8988T (cell line): Measurements from ENCODE around the gene SERPINA1.
"Not testable (repeated sequence)": the region's sequence is repeated elsewhere in the genome, so short reads cannot be mapped to it uniquely, and the experiment has no call there.

ENCODE experiments used
- DNase-seq: peaks from one replicate; pipeline ENCODE4 v3.0.0; 2011

SERPINA1 gene

GRCh38 chr14:94368956-94369355 is 19.4 kb downstream of the SERPINA1 start:
- DNase-seq: no peak

- no peak for DNase-seq
Measured at GRCh38 chr14:94368243-94368590, 20.2 kb downstream of the SERPINA1 start.

- DNase-seq: no peak
Measured at GRCh38 chr14:94367347-94368242, 20.8 kb downstream of the SERPINA1 start.

GRCh38 chr14:94366146-94366915 is 22.1 kb downstream of the SERPINA1 start, which contains the start of gene SERPINA2:
TSS of gene SERPINA2 (minus strand) at chr14:94366698.
- DNase-seq: no peak

- DNase-seq: no peak
Measured at GRCh38 chr14:94365624-94366023, 22.8 kb downstream of the SERPINA1 start.

GRCh38 chr14:94364964-94365363 is 23.4 kb downstream of the SERPINA1 start:
- no peak for DNase-seq

GRCh38 chr14:94364037-94364436 is 24.4 kb downstream of the SERPINA1 start:
- DNase-seq: no peak

- no peak for DNase-seq
Measured at GRCh38 chr14:94363151-94363624, 25.2 kb downstream of the SERPINA1 start.

GRCh38 chr14:94362614-94363133 is 25.7 kb downstream of the SERPINA1 start:
- DNase-seq: no peak

GRCh38 chr14:94361682-94362081 is 26.7 kb downstream of the SERPINA1 start:
- no peak for DNase-seq

- DNase-seq: no peak
Measured at GRCh38 chr14:94360945-94361565, 27.3 kb downstream of the SERPINA1 start.

- no peak for DNase-seq
Measured at GRCh38 chr14:94357166-94357565, 31.2 kb downstream of the SERPINA1 start.

- no peak for DNase-seq
Measured at GRCh38 chr14:94356379-94357056, 31.9 kb downstream of the SERPINA1 start.

- DNase-seq: no peak
Measured at GRCh38 chr14:94355191-94355794, 33.1 kb downstream of the SERPINA1 start.

GRCh38 chr14:94354638-94355185 is 33.7 kb downstream of the SERPINA1 start:
- no peak for DNase-seq

GRCh38 chr14:94354190-94354589 is 34.2 kb downstream of the SERPINA1 start:
- not testable (repeated sequence) for DNase-seq

- no peak for DNase-seq
Measured at GRCh38 chr14:94349276-94349675, 39.1 kb downstream of the SERPINA1 start.

GRCh38 chr14:94348836-94349235 is 39.6 kb downstream of the SERPINA1 start:
- DNase-seq: no peak

- DNase-seq: no peak
Measured at GRCh38 chr14:94346841-94347240, 41.6 kb downstream of the SERPINA1 start.

GRCh38 chr14:94346065-94346786 is 42.2 kb downstream of the SERPINA1 start:
- not testable (repeated sequence) for DNase-seq
